T-helper 2 cell treated with Interferon-gamma antibody and Interleukin-4, amounts not matched to agents 5 μg/mL and 100 μg/mL, for 36 hours (primary cell): ENCODE data around the gene IQCK.

Experiments used
- DNase-seq: peaks from one replicate; pipeline ENCODE4 v3.0.0; 2021; ENCODE audit warnings: low spot score
- H3K27ac Mint-ChIP-seq: one replicate; pipeline ENCODE4 v1.8.0; 2021; ENCODE audit warnings: mild to moderate bottlenecking, mixed read lengths
- H3K27me3 Mint-ChIP-seq: one replicate; pipeline ENCODE4 v1.8.0; 2021; ENCODE audit warnings: low read depth, mixed read lengths
- H3K36me3 Mint-ChIP-seq: one replicate; pipeline ENCODE4 v1.8.0; 2021; ENCODE audit warnings: low read depth, mixed read lengths
- H3K4me1 Mint-ChIP-seq: one replicate; pipeline ENCODE4 v1.8.0; 2021; ENCODE audit warnings: low read depth, mixed read lengths
- H3K4me3 Mint-ChIP-seq: one replicate; pipeline ENCODE4 v1.8.0; 2022; ENCODE audit warnings: mild to moderate bottlenecking, moderate library complexity, mixed read lengths
- H3K9me3 Mint-ChIP-seq: one replicate; pipeline ENCODE4 v1.8.0; 2021; ENCODE audit warnings: mixed read lengths

Gene IQCK

DNA sequence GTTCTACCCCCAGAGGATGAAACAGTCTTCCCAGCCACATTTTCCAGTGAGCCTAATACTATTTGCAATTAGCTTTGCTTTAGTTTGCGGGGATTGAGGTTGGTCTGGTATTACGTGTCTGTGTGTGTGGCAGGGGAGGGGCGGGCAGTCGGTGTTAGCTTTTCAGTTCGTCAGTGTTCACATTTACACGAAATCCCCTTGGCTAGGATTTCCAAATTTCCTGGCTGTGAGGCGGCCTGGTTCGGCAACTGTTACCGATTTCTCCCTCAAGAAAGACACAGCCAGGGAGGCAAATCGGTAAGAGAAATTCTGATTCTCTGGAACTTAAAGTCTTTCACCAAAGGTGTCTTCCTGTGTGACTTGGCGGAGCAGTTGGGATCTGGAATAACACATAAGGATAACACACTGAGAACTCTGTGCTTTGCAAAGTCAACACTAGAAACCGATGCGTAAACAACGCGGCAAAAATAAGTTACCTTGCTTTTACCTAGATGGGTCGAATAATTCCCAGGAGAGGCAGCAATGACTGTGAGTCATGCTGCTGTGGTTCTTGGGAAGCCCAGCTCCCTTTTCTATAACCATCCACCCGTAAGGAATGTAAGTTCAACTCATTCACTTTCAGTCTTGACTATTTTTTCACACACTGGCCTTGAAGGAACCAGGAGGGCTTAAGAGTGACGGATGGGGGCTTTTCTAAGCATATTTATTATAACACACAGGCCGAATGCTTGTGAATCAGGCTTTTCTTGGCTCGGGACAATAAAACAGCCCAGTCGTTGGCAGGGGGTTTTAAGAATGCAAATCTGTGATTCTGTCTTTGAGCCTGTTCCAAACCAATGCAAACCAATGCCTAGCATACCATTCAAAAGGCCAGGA is 142.3 kb downstream of the IQCK start:
- no peaks in the 10 kb centered on the region for H3K27me3 Mint-ChIP-seq
- no peak overlapping the region for H3K27ac Mint-ChIP-seq
- no peaks in the 10 kb centered on the region for H3K36me3 Mint-ChIP-seq
- H3K9me3 Mint-ChIP-seq = no peaks in the 10 kb centered on the region
- H3K4me3 Mint-ChIP-seq = no peak overlapping the region
- no peak for DNase-seq
- no peaks in the 10 kb centered on the region for H3K4me1 Mint-ChIP-seq

DNA sequence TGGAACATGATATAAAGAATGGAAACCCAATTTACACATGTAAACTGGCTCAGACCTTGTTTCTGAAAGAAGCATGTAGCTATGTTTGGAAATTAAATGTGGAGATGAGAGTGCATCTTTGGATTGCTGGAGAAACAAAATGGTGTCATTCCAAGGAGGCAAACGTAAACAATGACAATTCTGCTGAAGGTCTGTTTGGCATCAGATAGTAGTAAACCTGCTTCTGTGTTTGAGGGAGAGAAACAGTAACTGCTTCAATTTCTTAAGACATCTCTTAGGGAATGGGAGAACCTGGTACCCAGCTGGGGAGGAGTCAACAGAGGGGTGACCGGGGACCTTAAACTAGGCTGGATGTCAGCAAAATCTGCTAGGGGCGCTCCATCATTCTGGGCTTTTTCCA is 143.1 kb downstream of the IQCK start:
- no peaks in the 10 kb centered on the region for H3K27me3 Mint-ChIP-seq
- no peak for DNase-seq
- H3K9me3 Mint-ChIP-seq = no peaks in the 10 kb centered on the region
- no peak overlapping the region for H3K27ac Mint-ChIP-seq
- no peaks in the 10 kb centered on the region for H3K36me3 Mint-ChIP-seq
- no peaks in the 10 kb centered on the region for H3K4me1 Mint-ChIP-seq
- no peak overlapping the region for H3K4me3 Mint-ChIP-seq

DNA sequence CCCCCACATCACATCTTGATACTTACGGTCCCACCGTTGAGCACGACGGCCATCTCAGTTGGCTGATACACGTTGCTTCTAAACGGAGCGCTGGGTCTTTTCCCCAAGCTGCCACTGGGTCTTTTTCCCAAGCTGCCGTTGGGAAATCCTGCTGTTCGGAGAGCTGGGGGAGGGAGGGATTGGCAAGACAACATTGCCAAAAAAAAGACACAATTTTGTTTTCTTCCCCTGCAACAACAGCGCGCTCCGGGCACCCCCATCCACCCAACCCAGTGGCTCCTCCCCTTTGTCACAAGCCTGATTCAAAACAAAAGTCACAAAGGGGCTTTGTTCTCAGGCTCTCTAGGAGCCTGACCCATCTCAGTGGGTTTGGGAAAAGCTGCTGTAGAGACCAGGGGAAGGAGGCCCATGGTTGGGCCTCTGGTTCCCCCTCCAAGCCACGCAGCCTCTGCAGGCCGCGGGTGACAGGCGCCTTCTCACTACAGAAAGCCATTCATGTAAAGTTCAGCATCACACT is 143.8 kb downstream of the IQCK start:
- no peak for DNase-seq
- H3K4me3 Mint-ChIP-seq = no peak overlapping the region
- H3K27me3 Mint-ChIP-seq = no peaks in the 10 kb centered on the region
- no peaks in the 10 kb centered on the region for H3K4me1 Mint-ChIP-seq
- no peaks in the 10 kb centered on the region for H3K9me3 Mint-ChIP-seq
- H3K27ac Mint-ChIP-seq = no peak overlapping the region
- no peaks in the 10 kb centered on the region for H3K36me3 Mint-ChIP-seq

DNA sequence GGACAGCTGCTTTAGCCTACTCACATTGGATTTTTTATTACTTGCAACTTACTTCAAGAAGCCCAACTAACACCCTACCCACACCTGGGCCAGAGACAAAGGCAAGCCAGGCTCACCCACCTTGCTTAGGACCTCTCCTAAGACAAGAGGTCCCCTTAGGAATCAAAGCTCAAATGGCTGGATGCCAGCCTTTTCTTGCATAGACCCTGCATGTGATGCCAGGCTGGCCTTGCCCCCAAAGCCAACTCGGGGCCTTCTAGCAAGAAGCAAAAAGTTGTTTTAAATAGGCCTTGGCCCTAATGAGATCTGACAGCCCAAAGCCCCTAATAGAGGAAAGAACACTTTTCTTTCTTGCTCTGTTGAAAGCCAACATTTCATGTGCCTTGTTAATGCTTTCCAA is 145.9 kb downstream of the IQCK start:
- Mint-ChIP-seq H3K36me3 (no peaks in the 10 kb centered on the region), H3K27me3 (no peaks in the 10 kb centered on the region), H3K27ac (no peak overlapping the region), H3K4me3 (no peak overlapping the region), H3K4me1 (no peaks in the 10 kb centered on the region), H3K9me3 (no peaks in the 10 kb centered on the region)
- no peak for DNase-seq

DNA sequence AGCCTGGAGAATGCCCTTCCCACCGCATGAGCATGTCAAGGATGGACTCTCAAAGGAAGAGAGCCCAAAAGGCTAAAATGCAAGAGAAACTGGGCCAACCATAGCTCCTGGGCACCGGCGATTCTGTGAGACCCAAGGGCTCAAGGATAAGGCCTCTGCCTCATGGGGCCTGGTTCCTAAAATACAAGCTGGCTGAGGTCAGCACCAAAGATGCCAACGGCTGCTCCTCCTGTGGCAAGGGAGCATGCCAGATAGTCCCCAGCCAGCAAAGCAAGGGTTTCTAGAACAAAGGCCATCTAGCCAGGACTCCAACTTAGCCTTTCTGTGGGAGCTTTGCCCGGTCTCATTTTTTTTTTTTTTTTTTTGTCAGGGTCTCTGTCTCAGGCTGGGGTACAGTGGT is 146.5 kb downstream of the IQCK start:
- H3K4me3 Mint-ChIP-seq = no peak overlapping the region
- H3K4me1 Mint-ChIP-seq = no peaks in the 10 kb centered on the region
- H3K9me3 Mint-ChIP-seq = no peaks in the 10 kb centered on the region
- no peak for DNase-seq
- no peaks in the 10 kb centered on the region for H3K36me3 Mint-ChIP-seq
- no peaks in the 10 kb centered on the region for H3K27me3 Mint-ChIP-seq
- no peak overlapping the region for H3K27ac Mint-ChIP-seq

DNA sequence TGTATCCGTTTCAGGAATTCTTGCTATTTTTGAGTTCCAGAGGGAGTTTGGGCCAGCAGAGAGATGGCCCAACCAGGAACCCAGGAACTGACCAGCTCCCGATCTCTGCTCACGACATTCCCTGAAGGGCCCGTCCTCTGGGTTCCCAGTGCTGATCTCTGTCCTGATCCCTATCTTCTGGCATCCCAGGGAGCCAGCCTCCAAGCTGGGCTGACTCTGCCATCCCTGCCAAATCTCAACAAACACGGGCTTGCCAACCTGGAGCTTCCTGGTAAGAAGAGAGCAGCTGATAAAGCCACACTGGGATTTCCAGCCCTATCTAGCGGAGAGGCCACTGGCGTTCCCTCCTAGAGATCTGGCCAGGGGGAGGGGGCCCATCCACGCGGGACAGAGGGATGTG is 150.3 kb downstream of the IQCK start:
- H3K27me3 Mint-ChIP-seq = no peaks in the 10 kb centered on the region
- H3K9me3 Mint-ChIP-seq = no peaks in the 10 kb centered on the region
- H3K4me3 Mint-ChIP-seq = no peak overlapping the region
- H3K36me3 Mint-ChIP-seq = no peaks in the 10 kb centered on the region
- H3K4me1 Mint-ChIP-seq = no peaks in the 10 kb centered on the region
- no peak for DNase-seq
- no peak overlapping the region for H3K27ac Mint-ChIP-seq

DNA sequence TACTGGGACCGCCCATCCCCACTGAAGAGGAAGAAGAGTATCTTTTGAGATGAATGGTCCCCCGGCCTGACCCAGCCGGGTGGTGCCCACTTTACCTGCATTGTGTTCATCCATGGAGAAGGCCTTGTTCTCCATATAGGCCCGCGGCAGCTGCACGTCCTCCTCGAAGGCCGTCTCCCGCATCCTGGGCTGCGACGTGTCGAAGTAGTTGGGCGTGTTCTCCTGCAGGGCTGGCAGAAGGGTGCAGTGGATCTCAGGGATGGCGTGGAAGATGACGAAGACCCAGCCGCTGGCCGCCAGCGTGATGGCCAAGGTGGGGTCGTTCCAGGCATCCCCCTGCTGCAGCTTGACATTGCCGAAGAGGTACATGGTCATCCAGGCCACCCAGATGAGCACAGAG is 153.7 kb downstream of the IQCK start:
- Mint-ChIP-seq H3K36me3 (no peaks in the 10 kb centered on the region), H3K27me3 (no peaks in the 10 kb centered on the region), H3K27ac (no peak overlapping the region), H3K9me3 (no peaks in the 10 kb centered on the region), H3K4me3 (no peak overlapping the region), H3K4me1 (no peaks in the 10 kb centered on the region)
- DNase-seq = no peak

DNA sequence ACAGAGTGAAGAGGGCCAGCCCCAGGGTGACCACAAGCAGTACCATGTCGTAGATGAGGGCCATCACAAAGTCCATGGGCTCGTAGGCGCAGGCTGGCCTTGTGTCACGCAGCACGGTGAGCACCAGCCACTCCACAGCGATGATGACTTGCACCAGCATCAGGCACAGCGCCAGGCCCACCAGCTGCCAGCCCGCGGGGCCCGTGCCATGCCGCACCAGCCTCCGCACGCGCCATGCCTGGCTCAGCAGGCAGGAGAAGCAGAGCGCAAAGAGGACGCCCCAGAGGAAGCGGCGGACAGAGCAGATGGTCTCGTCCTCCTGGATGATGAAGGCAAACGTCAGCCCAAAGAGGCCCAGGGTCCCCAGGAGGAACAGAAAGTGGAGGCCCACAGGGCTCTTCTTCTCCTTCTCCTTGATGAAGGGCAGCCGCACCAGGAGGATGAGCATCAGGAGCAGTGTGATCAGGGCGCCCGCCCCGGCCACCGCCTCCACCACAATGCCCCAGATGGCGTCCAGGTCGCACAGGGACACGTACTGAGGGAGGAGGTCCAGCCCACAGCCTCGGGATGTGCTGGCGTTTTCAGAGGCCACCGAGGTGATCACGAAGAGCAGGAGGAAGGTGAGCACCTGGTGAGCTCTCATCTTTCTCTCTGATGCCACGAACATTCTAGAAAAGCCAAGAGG is 154.2 kb downstream of the IQCK start:
- Mint-ChIP-seq H3K27me3 (no peaks in the 10 kb centered on the region), H3K36me3 (no peaks in the 10 kb centered on the region), H3K4me1 (no peaks in the 10 kb centered on the region), H3K27ac (no peak overlapping the region), H3K4me3 (no peak overlapping the region), H3K9me3 (no peaks in the 10 kb centered on the region)
- no peak for DNase-seq

DNA sequence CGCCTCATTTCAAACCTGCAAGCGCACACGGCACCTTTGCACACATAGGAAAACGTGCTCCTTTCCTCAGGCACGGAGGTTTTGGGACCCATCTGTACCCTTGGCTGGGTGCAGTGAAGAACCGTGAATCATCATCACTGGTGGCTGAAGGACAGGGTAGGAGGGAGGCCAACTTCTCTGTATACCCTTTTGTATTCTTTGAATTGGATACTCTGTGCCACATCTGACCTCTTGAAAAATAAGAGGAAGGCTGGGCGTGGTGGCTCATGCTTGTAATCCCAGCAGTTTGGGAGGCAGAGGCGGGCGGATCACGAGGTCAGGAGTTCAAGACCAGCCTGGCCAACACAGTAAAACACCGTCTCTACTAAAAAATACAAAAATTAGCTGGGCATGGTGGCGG is 154.9 kb downstream of the IQCK start:
- Mint-ChIP-seq H3K4me1 (no peaks in the 10 kb centered on the region), H3K27me3 (no peaks in the 10 kb centered on the region), H3K4me3 (no peak overlapping the region), H3K36me3 (no peaks in the 10 kb centered on the region), H3K27ac (no peak overlapping the region), H3K9me3 (no peaks in the 10 kb centered on the region)
- DNase-seq = no peak

DNA sequence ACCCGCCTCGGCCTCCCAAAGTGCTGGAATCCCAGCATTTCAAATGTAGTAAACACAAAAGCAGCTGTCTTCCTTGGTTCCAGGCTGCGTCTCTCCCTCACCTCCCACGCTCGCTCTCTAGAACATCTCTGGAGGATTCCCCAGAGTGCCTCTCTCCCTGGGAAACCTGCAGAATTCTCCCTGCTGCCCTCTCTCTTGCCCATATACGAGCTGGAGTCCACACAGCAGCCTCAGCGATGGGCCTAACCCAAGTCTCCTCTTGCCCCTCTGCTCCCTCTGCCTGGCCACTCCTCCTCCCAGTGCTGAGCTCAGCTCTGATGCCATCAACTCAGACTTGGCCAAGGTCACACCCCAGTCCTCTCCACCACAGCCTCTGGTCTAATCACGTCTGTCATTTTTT is 156.0 kb downstream of the IQCK start:
- DNase-seq = no peak
- H3K27ac Mint-ChIP-seq = no peak overlapping the region
- H3K9me3 Mint-ChIP-seq = no peaks in the 10 kb centered on the region
- H3K4me3 Mint-ChIP-seq = no peak overlapping the region
- H3K27me3 Mint-ChIP-seq = no peaks in the 10 kb centered on the region
- no peaks in the 10 kb centered on the region for H3K36me3 Mint-ChIP-seq
- no peaks in the 10 kb centered on the region for H3K4me1 Mint-ChIP-seq

DNA sequence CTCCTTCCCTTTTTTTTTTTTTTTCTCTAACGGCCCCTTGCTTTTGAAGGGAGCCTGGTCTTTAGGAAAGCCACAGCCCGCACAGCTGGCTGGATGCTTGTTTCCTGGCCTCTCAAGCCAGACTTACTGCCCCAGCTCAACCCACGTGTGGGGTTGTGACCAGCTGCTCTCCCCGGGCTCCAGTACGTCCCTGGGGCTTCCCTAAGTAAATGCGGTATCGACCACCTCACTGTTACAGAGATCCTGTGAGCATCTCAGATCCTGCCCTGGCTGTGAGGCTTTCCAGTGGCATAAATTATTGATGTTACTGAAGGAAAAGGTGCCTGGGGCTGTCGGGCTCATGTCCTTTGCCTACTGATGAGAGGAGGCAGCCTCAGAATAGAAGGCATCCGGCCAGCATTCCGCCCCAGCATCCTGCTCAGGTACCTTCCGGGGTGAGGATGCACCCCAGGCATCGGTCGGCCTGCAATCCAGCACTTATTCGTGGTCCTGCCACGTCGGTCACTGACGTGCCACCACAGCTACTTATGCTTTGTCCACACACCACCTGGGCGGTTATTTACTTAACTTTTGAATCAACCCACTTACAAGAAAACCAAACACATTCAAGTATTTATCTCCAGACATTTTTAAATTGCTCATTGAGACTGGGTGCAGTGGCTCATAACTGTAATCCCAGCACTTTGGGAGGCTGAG is 156.9 kb downstream of the IQCK start:
- no peaks in the 10 kb centered on the region for H3K9me3 Mint-ChIP-seq

DNA sequence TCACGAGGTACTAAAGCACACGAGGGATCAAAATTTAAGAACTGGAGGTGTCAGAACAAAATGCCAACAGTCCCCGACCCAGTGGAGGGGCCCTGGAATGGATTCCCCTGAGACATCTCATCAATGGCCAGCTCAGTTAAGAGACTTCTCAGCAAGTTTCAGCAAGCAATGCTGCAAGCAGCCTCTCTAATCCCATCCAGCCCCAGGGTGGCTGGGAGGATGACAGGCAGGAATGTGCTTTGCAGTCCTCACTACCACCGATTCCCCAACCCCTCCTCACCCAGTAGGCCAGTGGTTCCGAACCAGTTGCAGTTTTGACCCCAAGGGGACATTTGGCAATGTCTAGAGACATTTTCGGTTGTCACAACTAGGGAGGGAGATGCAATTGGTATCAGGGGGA is 157.8 kb downstream of the IQCK start:
- no peaks in the 10 kb centered on the region for H3K9me3 Mint-ChIP-seq
- no peaks in the 10 kb centered on the region for H3K4me1 Mint-ChIP-seq
- H3K4me3 Mint-ChIP-seq = no peak overlapping the region
- no peak for DNase-seq
- H3K36me3 Mint-ChIP-seq = no peaks in the 10 kb centered on the region
- H3K27ac Mint-ChIP-seq = no peak overlapping the region
- H3K27me3 Mint-ChIP-seq = peaks cover under 1% of the 10 kb centered on the region

More for the DNA sequence above, 156.9 kb downstream of the IQCK start:
- H3K4me1 Mint-ChIP-seq = no peaks in the 10 kb centered on the region
- H3K27me3 Mint-ChIP-seq = no peaks in the 10 kb centered on the region
- no peaks in the 10 kb centered on the region for H3K36me3 Mint-ChIP-seq
- H3K27ac Mint-ChIP-seq = no peak overlapping the region
- no peak for DNase-seq
- no peak overlapping the region for H3K4me3 Mint-ChIP-seq

DNA sequence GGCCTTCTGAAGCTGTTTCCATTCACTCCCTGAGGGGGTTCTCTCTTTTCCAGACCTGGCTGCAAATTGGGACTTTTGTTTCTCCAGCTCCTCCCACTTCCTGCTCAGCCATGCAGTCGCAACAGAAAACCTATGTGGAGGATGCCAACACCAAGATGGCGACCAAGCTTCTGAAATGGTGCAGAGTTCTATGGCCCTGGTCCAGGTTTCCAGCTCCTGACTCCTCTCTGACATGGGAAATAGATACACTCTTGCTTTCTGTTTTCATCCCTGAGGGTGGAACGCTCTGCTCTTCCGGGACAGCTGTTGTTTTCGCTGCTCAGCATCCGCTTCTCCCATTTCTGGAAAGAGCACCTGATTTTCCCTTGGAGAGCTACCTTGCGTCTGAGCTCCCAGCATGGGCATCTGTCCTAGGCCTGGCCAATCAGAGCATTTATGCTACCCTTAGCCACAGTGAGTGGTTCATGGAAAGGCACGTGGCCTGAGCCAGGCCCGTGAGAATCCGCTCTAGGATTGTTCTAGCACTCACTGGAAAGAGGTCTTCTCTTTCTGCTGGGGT is 158.5 kb downstream of the IQCK start:
- H3K27ac Mint-ChIP-seq = no peak overlapping the region

DNA sequence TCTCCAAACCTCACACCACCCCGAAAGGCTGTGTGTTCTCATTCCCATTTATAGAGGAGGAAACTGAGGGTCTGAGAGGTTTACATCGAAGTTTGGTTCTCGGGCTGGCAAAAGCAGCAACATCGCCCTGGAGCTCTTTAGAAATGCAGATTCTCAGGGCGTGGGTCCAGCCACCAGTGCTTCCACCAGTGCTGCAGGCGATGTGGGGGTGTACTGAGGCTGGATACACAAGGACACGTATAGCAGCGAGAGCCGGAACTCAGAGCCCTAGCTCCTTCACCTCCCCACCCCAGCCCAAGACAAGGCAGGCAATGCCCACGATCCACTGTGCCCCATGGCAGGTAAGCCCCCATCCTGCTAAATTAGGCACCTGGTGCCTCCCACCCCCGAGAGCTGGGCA is 160.7 kb downstream of the IQCK start:
- H3K27me3 Mint-ChIP-seq = peaks cover 22% of the 10 kb centered on the region
- no peak overlapping the region for H3K27ac Mint-ChIP-seq
- no peak overlapping the region for H3K4me3 Mint-ChIP-seq
- H3K36me3 Mint-ChIP-seq = no peaks in the 10 kb centered on the region
- H3K9me3 Mint-ChIP-seq = no peaks in the 10 kb centered on the region
- DNase-seq = no peak
- no peaks in the 10 kb centered on the region for H3K4me1 Mint-ChIP-seq

More for the DNA sequence above, 158.5 kb downstream of the IQCK start:
- Mint-ChIP-seq H3K36me3 (no peaks in the 10 kb centered on the region), H3K27me3 (peaks cover 6% of the 10 kb centered on the region), H3K4me1 (no peaks in the 10 kb centered on the region), H3K9me3 (no peaks in the 10 kb centered on the region), H3K4me3 (no peak overlapping the region)
- DNase-seq = no peak
